HG03103 (cell line): Measurements from ENCODE around the gene TDRD9.
"Not testable (repeated sequence)": the region's sequence is repeated elsewhere in the genome, so short reads cannot be mapped to it uniquely, and the experiment has no call there.

Experiments
- ATAC-seq: cut with Tn5 transposase; IDR thresholded peaks from one replicate; pipeline ENCODE4 v1.9.1; 2021; ENCODE audit warnings: low read depth; ENCODE audit not compliant: unreplicated experiment

The TDRD9 gene

GRCh38 chr14:103928011-103928890 lies at the start of gene TDRD9:
Gene TDRD9 (plus strand): TSS chr14:103928456. CDS start chr14:103928510, 54 bp downstream.
- ATAC-seq: no peak

GRCh38 chr14:103879118-103879569 lies 49.1 kb upstream of the TDRD9 start:
- no peak for ATAC-seq

GRCh38 chr14:103879570-103880347 lies 48.5 kb upstream of the TDRD9 start:
- no peak for ATAC-seq

- ATAC-seq: no peak
Measured at GRCh38 chr14:103880348-103881267, 47.6 kb upstream of the TDRD9 start.

- no peak for ATAC-seq
Measured at GRCh38 chr14:103881268-103882201, 46.7 kb upstream of the TDRD9 start.

GRCh38 chr14:103882503-103883262 lies 45.6 kb upstream of the TDRD9 start:
- no peak for ATAC-seq

- no peak for ATAC-seq
Measured at GRCh38 chr14:103883263-103883523, 45.1 kb upstream of the TDRD9 start.

- no peak for ATAC-seq
Measured at GRCh38 chr14:103884854-103885253, 43.4 kb upstream of the TDRD9 start.

- no peak for ATAC-seq
Measured at GRCh38 chr14:103885509-103885932, 42.7 kb upstream of the TDRD9 start.

GRCh38 chr14:103886304-103887169 lies 41.7 kb upstream of the TDRD9 start:
- ATAC-seq: no peak

- ATAC-seq: no peak
Measured at GRCh38 chr14:103887170-103887501, 41.1 kb upstream of the TDRD9 start.

- no peak for ATAC-seq
Measured at GRCh38 chr14:103887557-103888115, 40.6 kb upstream of the TDRD9 start.

- ATAC-seq: not testable (repeated sequence)
Measured at GRCh38 chr14:103889002-103889312, 39.3 kb upstream of the TDRD9 start.

- ATAC-seq: no peak
Measured at GRCh38 chr14:103889313-103890051, 38.8 kb upstream of the TDRD9 start.

GRCh38 chr14:103890052-103890371 lies 38.2 kb upstream of the TDRD9 start:
- ATAC-seq: no peak

- no peak for ATAC-seq
Measured at GRCh38 chr14:103890821-103891666, 37.2 kb upstream of the TDRD9 start.
